ENCODE data around the gene GALNT7. TPM values are rescaled to one million over a fixed set of nuclear protein-coding genes. Genes with fewer than 3 reads are reported as not detected.

The GALNT7 gene
- total RNA-seq, 1 donor from 2014 or later: 36.2 TPM

DNA sequence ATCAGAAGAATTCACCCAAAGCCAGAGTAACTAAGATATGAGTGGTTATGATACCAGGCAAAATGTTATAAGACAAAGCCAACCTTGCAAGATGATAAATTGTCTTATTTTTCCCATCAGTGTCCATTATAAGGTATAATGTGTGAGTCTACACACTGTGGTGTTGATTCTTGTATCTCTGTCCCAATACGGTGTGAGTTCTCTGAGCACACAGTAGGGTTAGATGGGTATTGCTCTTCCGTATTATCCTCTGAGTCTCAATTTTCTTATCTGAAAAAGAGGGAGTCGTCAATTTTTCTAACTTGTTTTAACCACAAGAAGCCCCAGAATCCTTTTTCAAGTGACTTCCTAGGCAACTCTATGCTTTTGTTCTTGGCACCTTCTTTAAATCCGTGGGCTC, 95.6 kb downstream of the GALNT7 start:
- no peak overlapping the region for H3K4me3 Mint-ChIP-seq

DNA sequence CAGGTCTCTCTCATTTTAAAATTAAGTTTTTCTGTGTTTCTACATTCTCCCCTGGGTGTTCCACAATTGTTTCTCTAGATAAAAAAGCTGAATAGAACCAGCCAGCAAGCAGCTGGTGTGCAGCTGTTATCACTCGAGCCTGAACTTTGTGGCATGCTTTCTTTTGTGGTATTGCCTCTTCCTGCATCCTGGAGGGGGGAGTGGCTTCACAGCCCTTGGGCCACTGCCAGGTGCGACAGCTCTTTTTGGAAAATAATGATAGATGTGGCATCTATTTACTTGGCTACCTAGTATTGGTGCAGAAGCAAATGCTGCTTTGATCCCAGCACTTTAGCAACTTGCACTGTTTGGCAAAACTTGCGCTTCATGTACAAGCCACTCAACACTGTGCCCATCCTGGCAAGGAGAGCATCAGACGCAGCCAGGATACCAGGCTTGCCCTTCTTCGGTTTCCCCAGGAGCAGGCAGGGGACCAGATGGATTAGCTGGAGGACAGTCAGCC, 96.1 kb downstream of the GALNT7 start:
- peaks cover 7% of the 10 kb centered on the region for H3K36me3 Mint-ChIP-seq (ENCODE audit: low read depth)

More for the DNA sequence above, 95.6 kb downstream of the GALNT7 start:
- H3K36me3 Mint-ChIP-seq (ENCODE audit: low read depth): peaks cover 7% of the 10 kb centered on the region
- no peaks in the 10 kb centered on the region for H3K27me3 Mint-ChIP-seq (ENCODE audit: low read depth)
- TF ChIP-seq, protein P1, sequence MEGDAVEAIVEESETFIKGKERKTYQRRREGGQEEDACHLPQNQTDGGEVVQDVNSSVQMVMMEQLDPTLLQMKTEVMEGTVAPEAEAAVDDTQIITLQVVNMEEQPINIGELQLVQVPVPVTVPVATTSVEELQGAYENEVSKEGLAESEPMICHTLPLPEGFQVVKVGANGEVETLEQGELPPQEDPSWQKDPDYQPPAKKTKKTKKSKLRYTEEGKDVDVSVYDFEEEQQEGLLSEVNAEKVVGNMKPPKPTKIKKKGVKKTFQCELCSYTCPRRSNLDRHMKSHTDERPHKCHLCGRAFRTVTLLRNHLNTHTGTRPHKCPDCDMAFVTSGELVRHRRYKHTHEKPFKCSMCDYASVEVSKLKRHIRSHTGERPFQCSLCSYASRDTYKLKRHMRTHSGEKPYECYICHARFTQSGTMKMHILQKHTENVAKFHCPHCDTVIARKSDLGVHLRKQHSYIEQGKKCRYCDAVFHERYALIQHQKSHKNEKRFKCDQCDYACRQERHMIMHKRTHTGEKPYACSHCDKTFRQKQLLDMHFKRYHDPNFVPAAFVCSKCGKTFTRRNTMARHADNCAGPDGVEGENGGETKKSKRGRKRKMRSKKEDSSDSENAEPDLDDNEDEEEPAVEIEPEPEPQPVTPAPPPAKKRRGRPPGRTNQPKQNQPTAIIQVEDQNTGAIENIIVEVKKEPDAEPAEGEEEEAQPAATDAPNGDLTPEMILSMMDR (conservative IDR thresholded peaks at IDR 0.05): no peak
- DNase-seq (ENCODE audit: low read depth, low spot score): no peak
- H3K4me1 Mint-ChIP-seq: peaks cover 16% of the 10 kb centered on the region
- H3K27ac Mint-ChIP-seq (ENCODE audit: unreplicated experiment): no peak overlapping the region
- H3K9me3 Mint-ChIP-seq: peaks cover 2% of the 10 kb centered on the region

DNA sequence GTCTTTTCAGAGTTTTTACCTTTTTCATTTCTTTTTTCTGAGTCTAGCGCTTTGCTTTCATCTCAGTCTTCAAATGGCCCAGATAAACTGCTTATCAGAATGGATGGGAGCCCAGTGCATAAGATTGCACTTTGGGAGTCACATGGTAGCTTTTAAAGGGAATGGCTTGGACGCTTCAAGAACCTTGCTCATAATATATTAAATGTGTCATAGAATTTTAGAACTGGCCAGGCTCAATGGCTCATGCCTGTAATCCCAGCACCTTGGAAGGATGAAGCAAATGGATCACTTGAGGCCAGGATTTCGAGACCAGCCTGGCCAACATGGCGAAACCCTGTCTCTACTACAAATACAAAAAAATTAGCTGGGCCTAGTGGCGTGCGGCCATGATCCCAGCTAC, 97.1 kb downstream of the GALNT7 start:
- peak overlapping the region; percentile 31 for H3K27ac Mint-ChIP-seq (ENCODE audit: unreplicated experiment)
- no peaks in the 10 kb centered on the region for H3K27me3 Mint-ChIP-seq (ENCODE audit: low read depth)
- H3K4me1 Mint-ChIP-seq: peaks cover 16% of the 10 kb centered on the region
- TF ChIP-seq, protein P1 (conservative IDR thresholded peaks at IDR 0.05): no peak
- H3K4me3 Mint-ChIP-seq: no peak overlapping the region
- H3K9me3 Mint-ChIP-seq: peaks cover 2% of the 10 kb centered on the region
- H3K36me3 Mint-ChIP-seq (ENCODE audit: low read depth): peaks cover 7% of the 10 kb centered on the region
- DNase-seq (ENCODE audit: low read depth, low spot score): no peak

More for the DNA sequence above, 96.1 kb downstream of the GALNT7 start:
- H3K9me3 Mint-ChIP-seq: peaks cover 2% of the 10 kb centered on the region
- no peak for DNase-seq (ENCODE audit: low read depth, low spot score)
- H3K27ac Mint-ChIP-seq (ENCODE audit: unreplicated experiment): no peak overlapping the region
- H3K4me1 Mint-ChIP-seq: peaks cover 16% of the 10 kb centered on the region
- no peaks in the 10 kb centered on the region for H3K27me3 Mint-ChIP-seq (ENCODE audit: low read depth)
- no peak overlapping the region for H3K4me3 Mint-ChIP-seq
- TF ChIP-seq, protein P1 (conservative IDR thresholded peaks at IDR 0.05): no peak

DNA sequence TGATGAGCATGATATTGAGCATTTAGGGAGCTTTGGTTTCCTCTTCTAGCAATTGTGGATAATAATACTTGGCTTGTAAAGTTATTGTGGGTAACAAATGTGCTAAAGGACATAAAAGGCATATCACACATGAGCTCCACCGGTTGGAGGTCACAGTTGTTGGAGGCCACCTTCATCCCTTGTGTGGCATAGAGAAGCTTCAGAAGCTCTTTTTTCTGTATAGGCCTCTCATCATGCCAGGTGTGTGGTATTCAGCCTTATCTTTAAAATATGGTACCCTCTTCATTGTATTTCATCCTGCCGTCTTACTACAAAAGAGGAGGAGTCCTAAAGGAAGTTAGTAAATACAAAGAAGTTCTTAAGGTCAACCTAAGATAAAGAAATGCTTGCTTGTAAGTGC, 99.1 kb downstream of the GALNT7 start:
- DNase-seq (ENCODE audit: low read depth, low spot score): no peak
- TF ChIP-seq, protein P1 (conservative IDR thresholded peaks at IDR 0.05): no peak
- peaks cover 16% of the 10 kb centered on the region for H3K4me1 Mint-ChIP-seq
- peaks cover 7% of the 10 kb centered on the region for H3K36me3 Mint-ChIP-seq (ENCODE audit: low read depth)
- no peaks in the 10 kb centered on the region for H3K27me3 Mint-ChIP-seq (ENCODE audit: low read depth)
- H3K9me3 Mint-ChIP-seq: peaks cover 2% of the 10 kb centered on the region
- no peak overlapping the region for H3K27ac Mint-ChIP-seq (ENCODE audit: unreplicated experiment)
- no peak overlapping the region for H3K4me3 Mint-ChIP-seq

DNA sequence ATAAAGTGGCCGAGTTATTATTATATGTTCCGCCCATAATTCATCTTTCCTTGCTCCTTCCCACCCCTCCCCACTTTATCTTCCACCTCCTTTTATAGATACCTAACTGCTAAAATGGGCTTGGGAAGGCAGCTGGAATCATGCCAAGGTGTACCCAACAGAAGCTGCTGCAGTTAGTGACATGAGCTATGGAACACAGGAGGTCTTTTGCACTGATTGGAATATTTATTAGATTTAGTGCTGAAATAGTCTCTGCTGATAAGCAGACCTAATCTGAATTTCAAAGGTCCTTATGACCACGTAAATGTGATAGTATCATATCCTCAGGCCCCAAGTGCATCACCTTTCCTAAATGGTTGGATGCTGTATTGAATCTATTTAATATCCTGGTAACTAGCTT, 100.7 kb downstream of the GALNT7 start:
- Mint-ChIP-seq H3K27me3 (ENCODE audit: low read depth) (no peaks in the 10 kb centered on the region), H3K4me3 (no peak overlapping the region), H3K36me3 (ENCODE audit: low read depth) (peaks cover 7% of the 10 kb centered on the region), H3K4me1 (peaks cover 11% of the 10 kb centered on the region), H3K27ac (ENCODE audit: unreplicated experiment) (no peak overlapping the region), H3K9me3 (peaks cover 2% of the 10 kb centered on the region)
- no peak for DNase-seq (ENCODE audit: low read depth, low spot score)
- TF ChIP-seq, protein P1 (conservative IDR thresholded peaks at IDR 0.05): no peak
